ENCODE data around the gene GGACT.
A peak's percentile ranks its signal among the peaks of the same experiment; 100 is the strongest.
"Not testable (repeated sequence)": the region's sequence is repeated elsewhere in the genome, so short reads cannot be mapped to it uniquely, and the experiment has no call there.

Gene GGACT

DNA sequence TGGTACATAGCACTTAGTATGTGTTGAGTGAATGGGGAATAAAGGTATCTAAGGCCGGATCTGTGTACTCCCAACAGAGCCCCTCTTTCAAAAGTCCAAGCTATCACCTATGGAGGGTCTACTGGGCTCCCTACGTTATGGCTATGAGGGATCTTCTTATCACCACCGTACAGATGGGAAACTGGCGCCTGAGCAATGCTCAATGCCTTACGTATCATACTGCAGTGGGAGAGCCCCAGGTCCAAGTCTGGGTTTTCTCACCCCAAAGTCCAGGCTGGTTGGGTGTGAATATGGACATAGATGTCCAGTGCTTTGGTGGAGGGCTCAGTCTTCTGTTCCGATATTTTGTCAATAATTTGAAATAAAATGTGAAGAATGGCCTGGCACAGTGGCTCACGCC lies 13.1 kb upstream of the GGACT start:
- no peak for DNase-seq (ENCODE audit: low read depth in 3 of 3)

DNA sequence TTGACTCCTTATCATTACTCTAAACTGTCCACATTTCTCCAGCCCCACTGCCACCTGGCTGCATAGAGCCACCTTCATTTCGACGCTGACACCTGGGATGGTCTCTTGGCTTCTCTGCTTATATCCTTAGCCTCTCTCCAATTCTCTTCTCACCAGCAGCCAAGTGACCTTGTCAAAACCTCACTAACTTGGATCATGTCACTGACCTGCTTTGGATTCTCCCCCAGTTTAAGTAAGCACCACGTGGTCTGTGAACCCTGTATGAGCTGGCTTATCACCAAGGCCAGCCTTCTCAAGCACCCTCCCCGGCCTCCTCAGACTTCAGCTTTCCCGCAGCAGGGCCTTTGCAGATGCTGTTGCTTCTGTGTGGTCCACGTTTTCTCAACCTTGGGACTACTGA lies 12.3 kb upstream of the GGACT start:
- DNase-seq (ENCODE audit: low read depth in 3 of 3) = no peak

DNA sequence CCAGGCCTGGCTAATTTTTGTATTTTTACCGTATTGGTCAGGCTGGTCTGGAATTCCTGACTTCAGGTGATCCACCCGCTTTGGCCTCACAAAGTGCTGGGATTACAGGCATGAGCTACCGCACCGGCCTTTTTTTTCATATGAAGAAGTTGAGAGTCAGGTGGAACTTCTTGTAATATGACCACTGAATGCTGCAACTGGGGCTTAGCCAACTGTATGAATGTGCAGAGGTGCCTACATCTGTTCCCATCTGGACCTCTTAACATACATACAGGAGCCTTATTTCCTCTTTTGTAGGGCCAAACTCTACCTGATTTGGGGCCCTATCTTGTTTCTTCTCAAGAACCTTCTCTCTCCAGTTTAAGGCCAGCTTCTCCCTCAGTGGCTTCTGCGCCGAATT lies 11.9 kb upstream of the GGACT start:
- DNase-seq (ENCODE audit: low read depth in 3 of 3) = no peak

DNA sequence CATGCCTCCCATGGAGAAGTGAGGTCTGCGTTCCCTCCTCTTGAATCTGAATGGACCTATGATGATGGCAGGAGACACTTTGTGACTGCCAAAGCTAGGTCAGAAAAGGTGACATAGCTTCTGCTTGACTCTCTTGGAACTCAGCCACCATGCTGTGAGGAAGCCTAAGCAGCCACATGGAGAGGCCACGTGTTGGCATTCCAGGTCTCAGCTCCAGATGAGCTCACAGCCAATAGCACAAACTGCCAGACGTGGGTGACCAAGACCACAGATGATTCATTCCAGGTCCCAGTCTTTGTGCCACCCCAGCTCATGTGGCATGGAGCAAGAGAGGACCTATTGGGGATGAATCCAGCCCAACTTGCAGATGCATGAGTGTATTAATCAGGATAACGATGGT lies 8.7 kb upstream of the GGACT start:
- DNase-seq (ENCODE audit: low read depth in 3 of 3) = no peak

DNA sequence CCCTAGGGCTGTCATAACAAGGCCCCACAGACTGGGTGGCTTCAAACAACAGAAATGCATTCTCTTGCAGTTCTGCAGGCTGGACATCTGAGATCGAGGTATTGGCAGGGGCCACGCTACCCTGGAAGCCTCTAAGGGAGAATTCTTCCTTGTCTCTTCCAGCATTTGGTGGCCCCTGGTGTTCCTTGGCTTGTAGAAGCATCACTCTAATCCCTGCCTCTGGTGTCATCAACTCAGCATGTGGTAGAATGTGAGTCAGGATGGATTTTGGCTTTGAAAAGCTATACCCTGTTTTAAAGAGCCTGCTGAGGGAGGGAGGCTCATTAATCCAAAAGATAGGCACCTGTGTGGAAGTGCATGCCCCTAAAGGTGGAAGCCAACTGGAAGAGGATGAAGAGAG lies 7.9 kb upstream of the GGACT start:
- no peak for DNase-seq (ENCODE audit: low read depth in 3 of 3)

DNA sequence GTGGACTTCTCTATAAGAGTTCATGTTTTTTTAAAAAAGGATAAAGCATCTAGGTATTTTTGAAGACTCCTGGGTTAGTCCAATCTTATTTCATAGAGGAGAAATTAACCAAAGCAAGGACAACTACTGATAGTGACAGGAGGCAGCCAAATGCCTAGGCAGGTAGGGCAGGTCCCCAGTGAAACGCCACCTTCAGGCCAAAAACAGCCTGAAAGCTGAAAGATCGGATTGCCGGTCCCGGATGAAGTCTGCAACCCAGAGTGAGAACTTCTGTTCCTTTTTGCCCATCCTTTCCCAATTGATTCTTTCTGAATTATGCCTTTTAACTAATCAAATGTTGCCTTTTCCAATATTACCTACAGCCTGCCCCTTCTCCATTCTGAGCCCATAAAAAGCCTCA lies 6.1 kb upstream of the GGACT start:
- DNase-seq (ENCODE audit: low read depth in 3 of 3) = no peak

DNA sequence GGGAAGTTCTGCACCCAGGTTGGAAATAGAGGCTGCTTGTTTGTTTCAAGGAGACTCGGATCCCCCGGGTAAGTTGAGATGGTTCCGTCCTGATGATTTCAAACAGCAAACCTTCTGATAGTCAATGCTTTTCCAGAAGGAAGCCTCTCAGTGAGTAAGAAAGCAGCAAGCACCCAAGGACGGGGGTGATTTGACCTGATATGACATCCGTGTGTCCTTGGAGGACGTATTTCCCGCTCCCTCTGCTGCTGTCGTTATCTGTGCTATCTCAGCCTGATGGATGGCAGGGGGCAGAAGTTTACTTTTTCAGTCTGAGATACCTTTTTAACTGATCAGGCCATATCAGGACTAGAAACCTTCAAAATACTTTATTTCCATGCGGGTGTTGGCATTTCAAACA lies 5.7 kb upstream of the GGACT start:
- no peak for DNase-seq (ENCODE audit: low read depth in 3 of 3)

DNA sequence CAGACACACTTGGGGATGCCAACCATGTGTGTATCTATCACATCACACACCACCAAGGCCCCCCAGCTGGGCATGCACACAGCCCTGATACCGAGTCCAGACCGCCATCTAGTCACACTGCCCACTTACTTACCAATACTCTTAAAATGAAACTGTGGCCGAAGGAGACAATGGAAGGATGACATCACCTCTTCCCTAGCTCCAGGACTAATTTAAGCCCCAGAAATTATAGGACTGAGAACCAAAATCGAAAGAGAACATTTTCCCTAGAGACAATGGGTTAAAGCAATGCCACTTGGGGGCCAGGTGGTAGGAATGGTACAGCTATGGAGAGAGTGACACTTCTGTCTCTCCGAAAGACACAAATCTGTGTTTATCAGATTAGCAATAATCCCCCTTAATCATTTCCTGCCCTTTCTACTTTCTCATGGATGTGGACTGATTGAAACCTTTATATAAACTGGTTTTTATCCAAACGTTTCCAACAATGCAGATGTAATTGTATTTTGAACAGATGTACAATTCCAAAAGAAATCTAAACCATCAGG lies 663 bp upstream of the GGACT start:
- DNase-seq (ENCODE audit: low read depth in 3 of 3) = no peak

DNA sequence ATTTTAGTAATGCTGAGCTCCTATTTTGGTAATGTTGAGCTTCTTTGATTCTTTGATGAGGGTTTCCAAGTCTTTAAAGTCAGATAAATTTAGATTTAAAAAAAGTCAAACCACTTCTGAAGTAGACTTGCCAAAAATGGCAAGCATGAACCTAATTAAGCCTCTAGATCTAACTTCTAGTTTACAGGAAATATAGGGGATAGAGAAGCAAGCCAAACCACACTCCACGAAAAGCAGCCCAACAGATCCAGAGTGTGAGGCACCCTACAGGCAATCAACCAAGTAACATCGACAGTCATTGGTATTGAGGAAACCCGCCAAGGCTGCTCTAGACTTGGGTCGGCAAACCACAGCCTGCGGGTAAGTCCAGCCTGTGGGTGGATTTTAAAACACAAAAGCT lies 3.7 kb downstream of the GGACT start:
- no peak for DNase-seq (ENCODE audit: low read depth in 3 of 3)

DNA sequence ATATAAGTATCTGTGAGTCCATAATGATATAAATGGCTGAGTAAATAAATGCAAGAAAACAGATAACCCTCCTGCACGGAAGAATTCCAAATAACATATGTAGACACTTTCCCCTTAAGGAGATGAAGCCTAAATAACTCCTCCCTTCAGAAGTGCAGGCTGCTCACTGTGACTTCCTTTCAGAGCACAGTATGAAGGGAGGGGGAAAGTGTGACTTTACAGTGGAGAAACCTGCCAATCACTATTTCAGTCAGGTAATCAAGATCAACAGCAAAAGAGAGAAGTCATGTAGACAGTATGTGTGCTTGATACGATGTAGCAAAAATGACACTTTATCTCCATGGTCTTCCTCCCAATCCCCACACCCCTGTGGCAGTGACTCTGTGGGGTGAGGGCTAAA lies 7.1 kb downstream of the GGACT start:
- DNase-seq (ENCODE audit: low read depth in 3 of 3) = no peak

DNA sequence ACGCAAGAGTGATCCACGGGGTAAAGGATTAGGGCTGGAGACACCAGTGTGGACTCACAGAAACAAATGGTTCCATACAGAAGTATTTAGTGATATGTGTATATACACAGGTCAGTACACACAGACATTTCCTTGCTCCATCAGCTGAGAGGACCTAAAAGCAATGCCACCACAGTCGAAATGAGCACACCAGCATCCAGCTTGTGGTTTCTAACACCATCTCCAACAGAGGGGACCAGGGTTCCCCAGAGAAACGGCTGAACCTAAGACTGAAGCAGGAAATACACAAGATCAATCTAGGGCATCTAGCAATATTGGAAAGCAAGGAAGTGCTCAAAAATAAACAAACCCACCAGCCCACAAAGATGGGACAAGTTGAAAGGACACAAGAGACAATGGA lies 7.6 kb downstream of the GGACT start:
- no peak for DNase-seq (ENCODE audit: low read depth in 3 of 3)

DNA sequence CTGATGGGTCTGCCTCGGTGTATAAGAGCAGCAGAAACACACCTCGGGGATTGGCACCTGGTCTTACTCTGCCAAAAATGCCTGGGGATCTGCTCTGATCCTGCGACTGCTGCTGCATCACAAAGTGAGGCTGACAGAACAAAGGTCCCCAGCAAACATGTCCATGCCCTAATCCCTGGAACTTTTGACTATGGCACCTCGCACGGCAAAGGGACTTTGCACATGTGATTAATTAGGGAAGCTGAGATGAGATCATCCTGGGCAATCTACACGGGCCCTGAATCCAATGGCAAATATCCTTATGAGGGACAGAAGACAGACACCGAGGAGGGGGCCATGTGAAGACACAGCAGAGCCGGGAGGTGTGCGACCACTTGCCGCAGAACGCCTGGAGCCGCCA lies 8.5 kb downstream of the GGACT start:
- no peak for DNase-seq (ENCODE audit: low read depth in 3 of 3)

DNA sequence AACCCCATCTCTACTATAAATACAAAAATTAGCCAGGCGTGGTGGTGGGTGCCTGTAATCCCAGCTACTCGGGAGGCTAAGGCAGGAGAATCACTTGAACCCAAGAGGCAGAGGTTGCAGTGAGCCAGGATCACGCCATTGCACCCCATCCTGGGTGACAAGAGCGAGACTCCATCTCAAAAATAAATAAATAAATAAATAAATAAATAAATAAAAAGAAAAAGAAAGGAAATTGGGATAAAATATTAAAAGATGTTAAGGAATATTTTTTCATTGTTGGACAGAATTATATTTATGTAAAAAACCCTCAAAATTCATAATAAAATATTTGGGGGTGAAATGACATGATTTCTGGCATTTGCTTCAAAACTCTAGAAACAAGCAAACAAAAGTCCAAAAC lies 11.3 kb downstream of the GGACT start:
- not testable (repeated sequence) for DNase-seq (ENCODE audit: low read depth in 3 of 3)

DNA sequence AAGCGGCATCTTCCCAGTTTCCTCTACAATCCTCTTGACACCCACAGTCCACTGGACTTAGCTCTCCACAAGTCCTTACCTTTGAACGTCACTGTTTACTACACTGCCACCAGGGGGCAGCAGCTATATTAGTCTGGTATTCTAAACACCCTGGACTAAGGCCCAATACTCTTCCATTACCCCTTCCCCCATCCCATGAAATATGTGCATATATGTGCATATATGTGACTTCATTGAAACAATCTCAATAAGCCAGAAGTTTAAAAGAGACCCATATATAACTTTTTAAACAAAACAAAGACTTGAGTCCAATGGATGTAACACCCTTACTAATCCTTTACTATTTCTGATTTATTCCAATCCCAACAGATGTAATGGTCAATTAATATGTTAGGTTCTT lies 15.5 kb downstream of the GGACT start:
- peak; percentile 47 to 69 (median 55) for DNase-seq (ENCODE audit: low read depth in 3 of 3)

DNA sequence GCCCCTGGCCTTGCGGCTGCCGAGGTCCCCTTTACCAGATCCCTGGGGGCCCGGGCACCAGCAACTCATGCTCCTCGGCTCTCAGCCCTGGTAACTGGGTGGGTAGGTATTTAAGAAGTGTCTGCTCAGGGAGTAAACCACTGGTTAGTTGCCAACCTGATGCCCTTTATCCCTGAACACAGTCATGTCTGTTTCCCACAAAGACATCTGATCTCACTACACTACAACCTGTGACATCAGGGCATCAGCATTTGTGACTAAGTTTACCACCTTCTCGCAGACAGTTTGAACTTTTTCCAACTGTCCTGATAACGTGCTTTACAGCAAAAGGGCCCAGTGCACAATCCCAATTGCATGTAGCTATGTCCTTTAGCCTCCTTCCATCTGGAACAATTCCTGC lies 22.0 kb downstream of the GGACT start:
- no peak for DNase-seq (ENCODE audit: low read depth in 3 of 3)

DNA sequence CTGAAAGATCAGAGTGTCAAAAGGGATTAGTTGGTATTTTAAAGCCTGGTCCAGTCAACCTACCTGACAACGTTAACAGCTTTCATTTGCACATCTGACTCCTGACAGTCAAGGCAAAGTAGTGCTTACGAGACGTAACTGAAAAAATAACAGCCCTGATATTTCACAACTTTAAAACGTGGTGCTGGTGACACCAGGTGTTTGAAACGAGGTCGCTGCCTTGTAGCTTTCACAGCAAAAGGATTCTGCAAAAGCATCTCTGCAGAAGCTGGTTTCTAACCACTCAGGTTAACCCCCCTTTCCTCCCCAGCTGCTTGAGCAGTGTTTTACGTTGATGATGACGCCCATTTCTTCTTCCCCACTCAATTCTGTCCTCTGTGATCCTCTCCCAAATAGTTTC lies 23.3 kb downstream of the GGACT start:
- no peak for DNase-seq (ENCODE audit: low read depth in 3 of 3)

DNA sequence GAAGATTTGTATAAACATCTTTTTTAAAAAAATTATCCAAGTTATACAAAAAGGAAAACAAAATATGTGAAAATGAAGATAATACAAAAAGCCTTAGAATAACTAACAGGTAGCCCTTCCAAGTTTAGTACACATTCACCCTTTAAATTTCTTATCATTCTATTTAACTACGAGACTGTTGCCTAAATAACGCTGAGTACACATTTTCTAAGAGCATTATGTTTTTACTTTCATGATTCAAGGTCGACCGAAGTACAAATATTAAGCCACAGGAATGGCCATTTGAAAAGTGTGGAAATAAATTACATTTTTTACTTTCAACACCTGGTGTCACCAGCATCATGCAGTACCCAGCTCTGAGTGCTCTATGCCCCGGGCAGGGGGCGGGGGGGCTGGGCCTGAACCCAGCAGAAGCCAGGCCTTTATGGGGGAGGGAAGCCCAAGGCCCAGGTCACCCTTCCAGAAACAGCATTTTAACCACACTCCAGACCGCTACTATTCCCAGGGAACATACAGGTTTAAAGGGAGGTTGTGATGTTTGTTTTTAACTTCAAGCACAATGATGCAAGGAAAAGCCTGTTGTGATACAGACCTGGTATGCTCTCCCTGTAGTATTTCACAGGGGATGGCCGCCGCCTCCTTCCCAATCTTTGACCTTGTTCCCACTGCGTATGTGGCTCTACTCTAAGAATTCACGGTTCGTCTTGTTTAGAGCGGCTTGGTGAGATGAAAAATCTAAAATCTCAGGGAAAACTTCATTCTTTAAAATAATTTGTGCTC lies 24.0 kb downstream of the GGACT start:
- DNase-seq (ENCODE audit: low read depth in 3 of 3) = no peak

DNA sequence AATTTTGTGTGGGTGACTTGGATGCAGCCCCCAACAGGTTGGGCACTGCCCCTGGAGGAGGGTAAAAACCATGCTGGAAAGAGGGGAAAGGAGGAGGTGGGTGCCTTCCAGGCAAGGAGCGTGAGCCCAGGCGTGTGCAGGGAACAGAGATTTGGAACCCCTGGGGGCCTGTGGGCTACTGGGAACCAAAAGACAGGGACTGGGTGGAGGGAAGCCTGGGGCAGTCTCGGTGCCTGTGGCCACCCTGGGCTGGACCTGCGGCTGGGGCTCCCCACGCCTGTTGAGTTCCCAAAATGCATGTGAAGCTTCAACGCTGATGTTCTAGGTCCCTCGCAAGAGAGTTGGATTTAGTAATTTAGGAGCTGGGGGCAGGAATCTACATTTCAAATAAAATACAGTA lies 24.8 kb downstream of the GGACT start:
- no peak for DNase-seq (ENCODE audit: low read depth in 3 of 3)

DNA sequence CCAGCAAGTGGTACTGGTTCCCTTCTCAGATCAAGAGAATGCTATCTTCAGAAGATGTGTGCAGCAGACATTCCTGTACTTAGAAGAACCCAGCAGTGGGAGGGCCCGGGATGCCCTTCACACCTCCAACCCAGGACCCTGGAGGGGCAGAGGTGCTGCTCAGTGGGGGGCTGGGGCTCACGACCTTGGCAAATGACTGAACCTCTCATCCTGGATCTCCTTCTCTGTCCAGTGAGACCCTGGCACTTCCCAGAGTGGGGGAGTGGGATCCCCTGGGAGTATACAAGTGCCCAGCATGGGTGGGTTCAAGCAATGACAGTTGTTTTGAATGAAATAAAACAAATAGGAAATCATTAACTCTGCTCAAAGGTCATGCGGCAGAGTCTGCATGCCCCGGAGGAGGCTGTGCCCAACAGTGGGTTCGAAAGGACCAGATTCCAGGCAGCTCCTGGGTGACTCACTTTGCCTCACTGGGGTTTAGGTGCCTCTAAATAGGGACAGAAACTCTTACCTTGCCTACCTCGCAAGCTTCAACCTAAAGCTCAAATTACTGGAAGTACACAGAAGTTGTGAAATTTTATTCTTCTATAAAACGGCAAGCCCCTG lies 26.9 kb downstream of the GGACT start:
- DNase-seq (ENCODE audit: low read depth in 3 of 3) = no peak

DNA sequence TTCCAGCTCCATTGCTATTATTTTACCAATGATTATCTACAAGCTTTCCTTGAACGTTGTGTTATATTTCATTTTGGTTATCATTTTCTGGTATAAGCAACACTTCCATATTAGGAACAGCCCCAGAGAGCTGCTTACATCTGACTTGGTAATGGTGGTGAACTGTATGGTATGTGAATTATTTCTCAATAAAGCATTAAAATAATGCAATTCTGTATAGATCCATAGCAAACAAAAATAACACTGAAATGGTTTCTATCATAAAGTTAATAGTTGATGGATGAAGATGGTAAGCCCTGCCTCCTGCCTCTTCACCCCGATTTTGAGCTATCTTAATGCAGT lies 27.5 kb downstream of the GGACT start:
- DNase-seq (ENCODE audit: low read depth in 3 of 3) = no peak

DNA sequence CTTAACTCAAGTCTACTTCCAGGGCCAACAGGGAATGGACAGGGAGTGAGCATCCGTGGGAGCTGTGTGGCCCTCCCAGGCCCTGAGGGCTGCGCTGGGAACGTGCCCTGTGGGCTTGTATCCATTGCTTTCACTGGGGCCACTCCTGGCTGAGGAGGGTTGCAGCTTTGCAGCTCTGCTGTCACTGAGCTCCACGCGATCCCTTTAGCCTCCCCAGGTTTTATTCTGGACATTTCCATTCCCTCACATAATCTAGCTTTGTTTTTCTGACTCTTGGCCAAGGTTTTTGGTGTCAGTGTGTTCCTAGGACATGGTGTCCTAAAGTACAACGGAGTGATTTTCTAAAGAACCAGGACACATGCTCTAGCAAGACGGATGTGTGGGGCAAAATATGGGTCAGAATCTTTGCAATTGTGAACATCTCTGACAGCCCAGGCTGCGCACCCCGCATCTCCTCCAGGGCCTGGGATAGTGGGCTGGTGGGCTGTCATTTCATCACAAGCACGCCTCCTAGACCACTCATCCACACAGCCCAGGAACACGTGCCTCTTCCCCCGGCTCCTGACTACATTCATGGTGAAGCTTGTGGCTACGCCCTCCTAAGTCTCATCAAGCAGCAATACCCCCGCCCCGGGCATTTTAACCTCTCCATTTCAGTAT lies 28.0 kb downstream of the GGACT start:
- DNase-seq (ENCODE audit: low read depth in 3 of 3) = no peak

DNA sequence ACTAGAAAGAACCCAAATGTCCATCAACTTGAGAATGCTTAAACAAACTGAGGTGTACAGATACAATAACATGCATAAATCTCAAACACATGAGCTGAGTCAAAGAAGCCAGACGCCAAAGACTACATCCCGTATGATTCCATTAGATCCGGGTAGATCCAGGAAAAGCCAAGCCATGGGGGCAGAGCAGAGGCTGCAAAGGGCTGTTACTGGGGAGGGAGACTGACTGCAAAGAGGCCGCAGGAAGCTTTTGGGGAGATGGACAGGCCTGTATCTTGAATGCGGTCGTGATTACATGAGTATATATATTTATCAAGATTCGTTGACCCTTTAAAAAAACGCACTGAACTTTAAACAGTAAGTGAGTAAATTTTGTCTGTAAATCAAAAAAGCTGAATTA lies 28.7 kb downstream of the GGACT start:
- no peak for DNase-seq (ENCODE audit: low read depth in 3 of 3)

DNA sequence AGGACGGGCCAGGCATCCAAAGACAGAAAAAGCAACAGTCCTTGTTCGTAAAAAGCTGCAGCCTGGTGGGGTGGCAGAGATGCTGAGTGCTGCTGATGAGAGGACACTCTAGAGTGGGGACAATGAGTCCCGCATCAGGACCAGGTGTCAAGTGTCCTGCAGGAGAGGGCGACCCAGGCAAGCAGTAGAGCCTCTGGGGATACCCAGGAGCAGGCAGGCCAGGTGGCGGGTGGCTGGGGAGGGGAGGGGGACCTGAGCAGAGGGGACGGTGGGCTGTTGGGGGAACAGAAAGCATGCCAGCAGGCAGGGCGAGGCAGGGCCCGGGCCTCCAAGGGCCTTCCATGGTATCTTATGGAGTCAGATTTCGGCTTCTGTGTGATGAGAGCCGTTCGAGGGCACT lies 35.8 kb downstream of the GGACT start:
- DNase-seq (ENCODE audit: low read depth in 3 of 3) = no peak
